ENCODE data around the gene TCF19.
"Not testable (repeated sequence)": the region's sequence is repeated elsewhere in the genome, so short reads cannot be mapped to it uniquely, and the experiment has no call there.

The TCF19 gene

DNA sequence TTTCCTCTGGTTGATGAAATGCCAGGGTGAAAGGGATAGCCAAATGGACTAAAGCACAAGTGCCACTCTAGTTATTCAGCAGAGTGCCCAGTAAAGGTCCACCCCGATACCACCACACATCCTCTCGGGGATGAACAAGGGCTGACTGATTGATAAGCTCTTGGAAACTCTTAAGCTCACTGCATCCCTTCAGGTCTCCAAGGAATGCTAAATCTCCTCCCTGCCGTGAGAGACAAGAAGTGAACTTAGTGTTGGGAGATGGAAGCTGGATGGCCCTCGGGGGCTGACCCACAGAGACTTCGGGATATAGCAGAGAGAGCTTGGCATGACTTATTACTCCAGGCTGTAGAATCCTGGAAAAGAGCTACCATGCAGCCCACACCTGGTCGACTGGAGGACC, 25.5 kb downstream of the TCF19 start:
- not testable (repeated sequence) for DNase-seq

DNA sequence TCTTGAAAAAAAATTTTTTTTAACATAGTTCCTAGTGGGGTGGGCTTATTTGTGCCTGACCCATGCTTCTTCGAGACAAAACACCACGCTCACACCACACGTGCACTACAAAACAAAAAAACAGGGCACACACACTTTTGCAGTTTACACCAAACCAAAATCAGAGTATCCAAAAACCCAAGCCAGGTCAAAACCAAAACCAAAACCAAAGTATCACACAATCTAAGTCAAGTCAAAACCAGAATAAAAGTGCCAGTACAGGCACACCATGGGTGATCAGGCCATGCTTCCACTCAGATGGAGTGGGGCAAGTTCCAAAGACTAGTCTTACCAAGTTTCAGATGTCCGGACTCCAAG, 27.3 kb downstream of the TCF19 start:
- DNase-seq: not testable (repeated sequence)

DNA sequence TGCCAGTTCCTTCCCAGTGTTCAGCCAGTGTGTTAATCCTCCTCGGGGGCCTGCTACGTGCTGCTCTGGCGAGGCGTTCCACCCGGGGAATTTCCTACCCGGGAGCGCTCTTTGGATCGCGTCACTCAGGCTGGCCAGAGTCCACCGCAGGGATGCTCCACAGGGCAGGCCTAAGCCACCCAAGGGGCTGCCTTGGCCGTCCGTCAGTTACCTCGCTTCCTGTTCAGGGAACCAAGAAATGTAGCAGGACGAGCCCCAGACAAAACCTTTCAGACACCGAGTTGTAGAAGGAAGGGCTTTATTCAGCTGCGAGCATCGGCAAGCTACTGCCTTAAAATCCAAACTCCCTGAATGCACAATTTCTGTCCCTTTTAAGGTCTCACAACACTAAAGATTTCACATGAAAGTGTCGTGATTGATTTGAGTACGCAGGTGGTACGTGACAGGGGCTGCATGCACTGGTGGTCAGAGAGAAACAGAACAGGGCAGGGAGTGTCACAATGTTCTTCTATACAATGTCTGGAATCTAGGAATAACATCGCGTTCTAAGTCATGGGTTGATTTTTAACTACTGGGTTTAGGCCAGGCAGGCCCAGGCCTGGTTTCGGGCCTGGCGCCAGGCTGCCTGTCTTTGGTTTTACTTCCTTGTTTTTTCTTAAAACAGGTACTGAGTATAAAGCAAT, 27.8 kb downstream of the TCF19 start:
- no peak for DNase-seq

GRCh38 chr6:31187780-31188194, 29.4 kb downstream of the TCF19 start:
- no peak for DNase-seq

DNA sequence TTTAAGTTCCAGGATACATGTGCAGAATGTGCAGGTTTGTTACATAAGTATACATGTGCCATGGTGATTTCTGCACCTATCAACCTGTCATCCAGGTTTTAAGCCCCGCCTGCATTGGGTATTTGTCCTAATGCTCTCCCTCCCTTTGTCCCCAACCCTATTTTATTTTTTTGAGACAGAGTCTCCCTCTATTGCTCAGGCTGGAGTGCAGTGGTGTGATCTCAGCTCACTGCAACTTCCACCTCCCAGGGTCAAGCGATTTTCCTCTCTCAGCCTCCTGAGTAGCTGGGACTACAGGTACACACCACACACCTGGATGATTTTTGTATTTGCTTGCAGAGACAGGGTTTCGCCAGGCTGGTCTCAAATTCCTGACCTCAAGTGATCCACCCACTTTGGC, 30.8 kb downstream of the TCF19 start:
- not testable (repeated sequence) for DNase-seq

DNA sequence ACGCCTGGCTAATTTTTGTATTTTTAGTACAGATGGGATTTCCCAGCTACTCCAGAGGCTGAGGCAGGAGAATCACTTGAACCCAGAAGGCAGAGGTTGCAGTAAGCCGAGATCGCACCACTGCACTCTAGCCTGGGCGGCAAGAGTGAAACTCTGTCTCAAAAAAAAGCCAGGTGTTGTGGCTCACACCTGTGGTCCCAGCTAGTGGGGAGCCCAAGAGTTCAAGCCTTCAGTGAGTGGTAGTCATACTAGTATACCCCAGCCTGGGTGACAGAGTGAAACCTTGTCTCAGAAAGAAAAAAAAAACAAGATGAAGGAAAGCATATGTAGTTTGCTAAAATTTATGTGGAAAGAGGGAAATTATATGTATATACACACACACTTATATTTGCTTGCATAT, 32.1 kb downstream of the TCF19 start:
- no peak for DNase-seq

- peak; percentile 4 for DNase-seq
Measured at GRCh38 chr6:31192431-31193105, 34.2 kb downstream of the TCF19 start.

DNA sequence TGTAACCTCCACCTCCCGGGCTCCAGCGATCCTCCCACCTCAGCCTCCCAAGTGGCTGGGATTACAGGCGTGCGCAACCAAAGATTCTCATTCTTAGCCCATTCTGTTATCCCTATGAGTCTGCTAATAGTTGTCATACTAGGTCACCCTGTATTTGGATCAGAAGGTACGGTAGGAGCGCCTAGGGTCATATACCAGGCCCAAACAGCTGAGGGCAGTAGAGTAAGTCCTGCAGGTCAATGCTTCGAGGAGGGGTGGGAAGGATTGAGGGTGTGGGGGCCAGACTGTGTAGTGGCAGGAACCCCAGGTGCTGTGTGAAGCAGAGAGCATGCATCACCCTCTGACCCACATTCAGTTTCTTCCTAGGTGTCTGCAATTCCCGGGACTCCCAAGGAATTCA, 34.8 kb downstream of the TCF19 start:
- DNase-seq: no peak

DNA sequence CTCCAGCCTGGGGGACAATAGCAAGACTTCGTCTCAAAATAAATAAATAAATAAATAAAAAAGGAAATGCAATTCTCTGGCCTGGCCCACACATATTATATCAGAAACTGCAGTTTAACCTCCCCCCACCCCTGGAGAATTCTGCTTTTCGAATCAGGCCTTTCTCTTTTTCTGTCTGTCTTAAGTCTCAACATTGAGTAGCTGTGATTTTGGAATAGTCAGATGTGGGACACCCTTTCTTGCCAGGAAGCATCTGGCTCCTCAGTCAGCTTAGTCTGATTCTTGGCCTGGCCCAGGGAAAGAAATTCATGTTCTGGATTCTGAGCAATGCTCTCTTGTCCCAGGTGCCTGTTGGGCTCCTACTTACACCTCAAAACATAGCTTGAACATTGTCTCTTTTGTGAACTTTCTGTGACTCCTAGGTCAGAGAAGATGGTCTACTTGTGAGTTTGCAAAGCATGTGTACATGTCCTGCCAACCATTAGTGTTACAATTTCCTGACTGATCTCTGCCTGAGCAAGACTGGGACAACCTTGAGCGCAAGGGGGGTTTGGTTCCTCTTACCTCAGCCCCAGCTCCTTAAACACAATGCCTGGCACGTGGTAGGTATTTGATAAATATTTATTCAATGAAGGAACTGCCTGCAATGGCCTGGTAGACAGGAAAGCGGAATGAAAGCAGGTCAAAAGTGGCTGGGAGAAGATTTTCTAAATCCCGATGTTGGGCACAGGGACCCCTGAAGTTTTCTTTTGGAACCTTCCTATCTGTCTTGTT, 35.9 kb downstream of the TCF19 start:
- no peak for DNase-seq

GRCh38 chr6:31195308-31195979, 37.1 kb downstream of the TCF19 start:
- not testable (repeated sequence) for DNase-seq

DNA sequence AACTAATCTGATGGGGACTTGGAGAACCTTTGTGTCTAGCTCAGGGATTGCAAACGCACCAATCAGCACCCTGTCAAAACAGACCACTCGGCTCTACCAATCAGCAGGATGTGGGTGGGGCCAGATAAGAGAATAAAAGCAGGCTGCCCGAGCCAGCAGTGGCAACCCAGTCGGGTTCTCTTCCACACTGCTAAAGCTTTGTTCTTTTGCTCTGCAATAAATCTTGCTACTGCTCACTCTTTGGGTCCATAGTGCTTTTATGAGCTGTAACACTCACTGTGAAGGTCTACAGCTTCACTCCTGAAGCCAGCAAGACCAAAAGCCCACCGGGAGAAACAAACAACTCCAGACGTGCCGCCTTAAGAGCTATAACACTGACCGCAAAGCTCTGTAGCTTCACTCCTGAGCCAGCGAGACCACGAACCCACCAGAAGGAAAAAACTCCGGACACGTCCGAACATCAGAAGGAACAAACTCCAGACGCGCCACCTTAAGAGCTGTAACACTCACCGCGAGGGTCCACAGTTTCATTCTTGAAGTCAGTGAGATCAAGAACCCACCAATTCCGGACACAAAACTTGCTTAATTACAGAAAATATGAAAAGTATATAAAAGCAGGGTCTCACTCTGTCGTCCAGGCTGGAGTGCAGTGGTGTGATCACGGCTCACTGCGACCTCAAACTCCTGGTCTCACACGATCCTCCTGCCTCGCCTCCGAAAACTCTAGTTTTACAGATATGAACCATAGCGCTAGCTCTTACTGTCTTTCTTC, 38.0 kb downstream of the TCF19 start:
- not testable (repeated sequence) for DNase-seq

- peak; percentile 77 for DNase-seq
Measured at GRCh38 chr6:31197559-31198305, 39.3 kb downstream of the TCF19 start.

DNA sequence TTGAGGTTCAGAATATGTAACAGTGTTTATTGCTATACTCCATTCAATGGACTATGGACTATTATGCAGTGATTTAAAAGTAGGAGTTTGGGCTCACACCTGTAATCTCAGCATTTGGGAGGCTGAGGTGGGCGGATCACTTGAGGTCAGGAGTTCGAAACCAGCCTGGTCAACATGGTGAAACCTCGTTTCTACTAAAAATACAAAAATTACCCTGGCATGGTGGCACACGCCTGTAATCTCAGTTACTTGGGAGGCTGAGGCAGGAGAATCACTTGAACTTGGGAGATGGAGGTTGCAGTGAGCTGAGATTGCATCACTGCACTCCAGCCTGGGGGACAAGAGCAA, 40.7 kb downstream of the TCF19 start:
- not testable (repeated sequence) for DNase-seq

GRCh38 chr6:31202259-31203166, 44.1 kb downstream of the TCF19 start:
- DNase-seq: no peak

DNA sequence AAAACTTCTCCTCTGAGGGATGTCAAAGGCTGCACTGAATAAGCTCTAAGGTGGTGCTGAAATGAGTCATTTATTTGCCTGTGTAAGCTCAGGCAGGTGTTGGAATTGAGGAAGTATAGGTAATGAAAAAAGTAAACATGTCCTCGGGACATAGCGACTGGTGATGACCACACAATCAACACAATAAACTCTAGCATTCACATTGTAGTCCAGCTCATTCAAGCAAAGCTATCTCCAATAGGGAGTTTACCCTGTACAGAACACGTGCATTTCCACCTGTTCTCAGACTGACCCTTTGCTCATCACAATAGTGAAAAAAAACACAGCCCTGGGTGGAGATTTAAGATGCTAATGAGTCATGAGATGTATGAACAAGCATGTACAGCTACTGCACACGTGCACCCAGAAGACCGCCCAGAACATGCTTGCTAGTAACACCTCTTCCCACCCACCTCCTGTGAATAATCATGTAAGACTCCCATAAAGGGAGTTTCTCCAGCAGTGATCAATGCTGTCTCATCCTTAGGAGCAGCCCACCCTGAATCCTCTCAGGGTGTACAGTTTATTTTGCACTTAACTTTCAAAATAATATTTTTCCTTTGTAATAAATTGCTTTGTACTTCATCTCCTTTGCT, 45.1 kb downstream of the TCF19 start:
- DNase-seq: peak; percentile 56

- DNase-seq: no peak
Measured at GRCh38 chr6:31204751-31205145, 46.4 kb downstream of the TCF19 start.

GRCh38 chr6:31205638-31206037, 47.2 kb downstream of the TCF19 start:
- DNase-seq: no peak

DNA sequence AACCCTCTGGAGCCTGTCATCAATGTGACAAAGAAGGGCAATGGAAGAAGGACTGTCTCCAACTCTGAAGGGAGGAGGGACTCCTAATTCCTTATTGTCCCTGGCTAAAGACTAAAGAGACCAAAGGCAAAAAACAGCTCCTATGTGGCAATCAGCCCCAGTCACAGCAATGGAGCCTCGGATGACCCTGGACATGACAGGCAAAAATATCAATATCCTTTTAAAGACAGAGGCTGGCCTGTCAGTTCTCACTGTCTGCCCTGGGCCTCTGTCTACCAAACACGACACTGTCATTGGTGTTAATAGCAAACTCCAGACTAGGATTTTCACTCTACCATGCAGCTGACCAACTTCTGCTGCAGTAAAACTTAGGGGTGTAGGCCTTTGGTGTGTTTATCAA, 50.1 kb downstream of the TCF19 start:
- DNase-seq: no peak

GRCh38 chr6:31209137-31209536, 50.7 kb downstream of the TCF19 start:
- no peak for DNase-seq

- DNase-seq: no peak
Measured at GRCh38 chr6:31210123-31210522, 51.7 kb downstream of the TCF19 start.

Data from KG1 (cell line).